ENCODE data around the gene FOXRED2.
"Not testable (repeated sequence)": the region's sequence is repeated elsewhere in the genome, so short reads cannot be mapped to it uniquely, and the experiment has no call there.

Gene FOXRED2

GRCh38 chr22:36452978-36453607, 53.7 kb downstream of the FOXRED2 start:
- H3K9ac ChIP-seq (ENCODE audit: low read depth, low read length, poor library complexity); H2BK120ac ChIP-seq (ENCODE audit: low read depth, low read length); H3K23ac ChIP-seq (ENCODE audit: low read depth, low read length, poor library complexity); H3K9me3 ChIP-seq (replicated peaks in 1 of 2; ENCODE audit: control insufficient read depth in 2 of 2, insufficient read depth in 1 of 2, low read depth in 1 of 2, low read length in 2 of 2); H2BK15ac ChIP-seq (ENCODE audit: low read length); H3K14ac ChIP-seq (ENCODE audit: low read length); H3K18ac ChIP-seq (ENCODE audit: low read length); H3K4me2 ChIP-seq (ENCODE audit: insufficient read depth, low read length, poor library complexity, severe bottlenecking); H3K27ac ChIP-seq (replicated peaks; ENCODE audit: low read length); H4K91ac ChIP-seq (ENCODE audit: low read depth, low read length, poor library complexity); H2BK12ac ChIP-seq (ENCODE audit: low read length); H3K4ac ChIP-seq (ENCODE audit: low read length); H3K27me3 ChIP-seq (ENCODE audit: control insufficient read depth in 3 of 3, insufficient read depth in 3 of 3, low read depth in 1 of 3, low read length in 3 of 3); H2AFZ ChIP-seq (ENCODE audit: low read length); H2AK5ac ChIP-seq (ENCODE audit: low read depth, low read length); H3K4me3 ChIP-seq (ENCODE audit: low read length in 2 of 2); DNase-seq (ENCODE audit: low spot score); H2BK5ac ChIP-seq (ENCODE audit: low read length); H3K79me1 ChIP-seq (ENCODE audit: low read depth, low read length); H4K8ac ChIP-seq (ENCODE audit: low read depth, low read length); H3K36me3 ChIP-seq (replicated peaks in 1 of 2; ENCODE audit: control insufficient read depth in 2 of 2, insufficient read depth in 2 of 2, low read length in 2 of 2): not testable (repeated sequence)
- peaks cover 11 to 15% of the 10 kb centered on the region in 2 donors for H3K4me1 ChIP-seq (ENCODE audit: control insufficient read depth in 2 of 2, insufficient read depth in 1 of 2, low read depth in 1 of 2, low read length in 2 of 2)
- no CpG with 5 or more reads among the region's 5 CpGs for WGBS, 2 donors (ENCODE audit: extremely low coverage in 2 of 2, insufficient read length in 2 of 2, insufficient replicate concordance in 1 of 2)

- Histone ChIP-seq H3K4me2 (ENCODE audit: insufficient read depth, low read length, poor library complexity, severe bottlenecking) (no peak overlapping the region), H3K18ac (ENCODE audit: low read length) (no peak overlapping the region), H3K27ac (replicated peaks; ENCODE audit: low read length) (no peak overlapping the region), H2AK5ac (ENCODE audit: low read depth, low read length) (no peak overlapping the region), H2BK15ac (ENCODE audit: low read length) (peak overlapping the region; percentile 27), H4K91ac (ENCODE audit: low read depth, low read length, poor library complexity) (no peak overlapping the region), H3K4me1 (ENCODE audit: control insufficient read depth in 2 of 2, insufficient read depth in 1 of 2, low read depth in 1 of 2, low read length in 2 of 2) (peaks cover 10 to 11% of the 10 kb centered on the region in 2 donors), H2BK120ac (ENCODE audit: low read depth, low read length) (no peak overlapping the region), H3K79me1 (ENCODE audit: low read depth, low read length) (no peaks in the 10 kb centered on the region), H3K9ac (ENCODE audit: low read depth, low read length, poor library complexity) (no peak overlapping the region), H3K27me3 (ENCODE audit: control insufficient read depth in 3 of 3, insufficient read depth in 3 of 3, low read depth in 1 of 3, low read length in 3 of 3) (no peaks in the 10 kb centered on the region), H3K9me3 (replicated peaks in 1 of 2; ENCODE audit: control insufficient read depth in 2 of 2, insufficient read depth in 1 of 2, low read depth in 1 of 2, low read length in 2 of 2) (no peaks in the 10 kb centered on the region), H2BK12ac (ENCODE audit: low read length) (no peak overlapping the region), H3K23ac (ENCODE audit: low read depth, low read length, poor library complexity) (no peak overlapping the region), H2BK5ac (ENCODE audit: low read length) (no peak overlapping the region), H3K36me3 (replicated peaks in 1 of 2; ENCODE audit: control insufficient read depth in 2 of 2, insufficient read depth in 2 of 2, low read length in 2 of 2) (no peaks in the 10 kb centered on the region), H3K4ac (ENCODE audit: low read length) (no peak overlapping the region), H3K4me3 (ENCODE audit: low read length in 2 of 2) (no peak overlapping the region), H4K8ac (ENCODE audit: low read depth, low read length) (no peak overlapping the region), H3K14ac (ENCODE audit: low read length) (no peak overlapping the region), H2AFZ (ENCODE audit: low read length) (peak overlapping the region; percentile 93)
- DNase-seq (ENCODE audit: low spot score), result no peak
- WGBS, 2 donors (ENCODE audit: extremely low coverage in 2 of 2, insufficient read length in 2 of 2, insufficient replicate concordance in 1 of 2), result no CpG with 5 or more reads among the region's 9 CpGs
These were observed 54.4 kb downstream of the FOXRED2 start for GRCh38 chr22:36452250-36452977.

- not testable (repeated sequence) for H2BK5ac ChIP-seq (ENCODE audit: low read length); H3K9ac ChIP-seq (ENCODE audit: low read depth, low read length, poor library complexity); H2AFZ ChIP-seq (ENCODE audit: low read length); H3K27ac ChIP-seq (replicated peaks; ENCODE audit: low read length); H3K18ac ChIP-seq (ENCODE audit: low read length); H2BK120ac ChIP-seq (ENCODE audit: low read depth, low read length); H2BK12ac ChIP-seq (ENCODE audit: low read length); DNase-seq (ENCODE audit: low spot score); H4K8ac ChIP-seq (ENCODE audit: low read depth, low read length); H3K27me3 ChIP-seq (ENCODE audit: control insufficient read depth in 3 of 3, insufficient read depth in 3 of 3, low read depth in 1 of 3, low read length in 3 of 3); H3K14ac ChIP-seq (ENCODE audit: low read length); H4K91ac ChIP-seq (ENCODE audit: low read depth, low read length, poor library complexity); H2AK5ac ChIP-seq (ENCODE audit: low read depth, low read length); H3K4me2 ChIP-seq (ENCODE audit: insufficient read depth, low read length, poor library complexity, severe bottlenecking); H3K4ac ChIP-seq (ENCODE audit: low read length); H3K4me3 ChIP-seq (ENCODE audit: low read length in 2 of 2); H3K79me1 ChIP-seq (ENCODE audit: low read depth, low read length); H2BK15ac ChIP-seq (ENCODE audit: low read length); H3K23ac ChIP-seq (ENCODE audit: low read depth, low read length, poor library complexity); H3K36me3 ChIP-seq (replicated peaks in 1 of 2; ENCODE audit: control insufficient read depth in 2 of 2, insufficient read depth in 2 of 2, low read length in 2 of 2); H3K9me3 ChIP-seq (replicated peaks in 1 of 2; ENCODE audit: control insufficient read depth in 2 of 2, insufficient read depth in 1 of 2, low read depth in 1 of 2, low read length in 2 of 2)
- H3K4me1 ChIP-seq (ENCODE audit: control insufficient read depth in 2 of 2, insufficient read depth in 1 of 2, low read depth in 1 of 2, low read length in 2 of 2), result peaks cover 10 to 11% of the 10 kb centered on the region in 2 donors
- no CpG with 5 or more reads among the region's 7 CpGs for WGBS, 2 donors (ENCODE audit: extremely low coverage in 2 of 2, insufficient read length in 2 of 2, insufficient replicate concordance in 1 of 2)
These were observed 55.9 kb downstream of the FOXRED2 start for GRCh38 chr22:36450923-36451322.

GRCh38 chr22:36449596-36450175, 57.2 kb downstream of the FOXRED2 start:
- Histone ChIP-seq H3K79me1 (ENCODE audit: low read depth, low read length) (no peaks in the 10 kb centered on the region), H2AFZ (ENCODE audit: low read length) (peak overlapping the region; percentile 54), H2AK5ac (ENCODE audit: low read depth, low read length) (peak overlapping the region; percentile 91), H3K4me3 (ENCODE audit: low read length in 2 of 2) (no peak overlapping the region), H2BK5ac (ENCODE audit: low read length) (no peak overlapping the region), H3K4me1 (ENCODE audit: control insufficient read depth in 2 of 2, insufficient read depth in 1 of 2, low read depth in 1 of 2, low read length in 2 of 2) (peaks cover 4 to 11% of the 10 kb centered on the region in 2 donors), H3K27ac (replicated peaks; ENCODE audit: low read length) (no peak overlapping the region), H2BK12ac (ENCODE audit: low read length) (no peak overlapping the region), H3K18ac (ENCODE audit: low read length) (peak overlapping the region; percentile 83), H3K23ac (ENCODE audit: low read depth, low read length, poor library complexity) (no peak overlapping the region), H3K4me2 (ENCODE audit: insufficient read depth, low read length, poor library complexity, severe bottlenecking) (no peak overlapping the region), H3K14ac (ENCODE audit: low read length) (peak overlapping the region; percentile 71), H2BK15ac (ENCODE audit: low read length) (peak overlapping the region; percentile 27), H3K9ac (ENCODE audit: low read depth, low read length, poor library complexity) (no peak overlapping the region), H4K91ac (ENCODE audit: low read depth, low read length, poor library complexity) (no peak overlapping the region), H3K4ac (ENCODE audit: low read length) (peak overlapping the region; percentile 6), H3K9me3 (replicated peaks in 1 of 2; ENCODE audit: control insufficient read depth in 2 of 2, insufficient read depth in 1 of 2, low read depth in 1 of 2, low read length in 2 of 2) (peaks cover 0 to 5% of the 10 kb centered on the region in 2 donors), H2BK120ac (ENCODE audit: low read depth, low read length) (peak overlapping the region; percentile 64), H3K27me3 (ENCODE audit: control insufficient read depth in 3 of 3, insufficient read depth in 3 of 3, low read depth in 1 of 3, low read length in 3 of 3) (no peaks in the 10 kb centered on the region), H3K36me3 (replicated peaks in 1 of 2; ENCODE audit: control insufficient read depth in 2 of 2, insufficient read depth in 2 of 2, low read length in 2 of 2) (no peaks in the 10 kb centered on the region), H4K8ac (ENCODE audit: low read depth, low read length) (no peak overlapping the region)
- no CpG with 5 or more reads among the region's 11 CpGs for WGBS, 2 donors (ENCODE audit: extremely low coverage in 2 of 2, insufficient read length in 2 of 2, insufficient replicate concordance in 1 of 2)
- DNase-seq (ENCODE audit: low spot score), result no peak

All from neuronal stem cell (in vitro differentiated cells).